Measurements from ENCODE around the gene CRYBG2.

The CRYBG2 gene

GRCh38 chr1:26368006-26368405 is 14.1 kb upstream of the CRYBG2 start:
- DNase-seq, result no peak

GRCh38 chr1:26367441-26367840 is 13.5 kb upstream of the CRYBG2 start:
- no peak for DNase-seq

- DNase-seq, result no peak
Observed at GRCh38 chr1:26364956-26365355, 11.0 kb upstream of the CRYBG2 start.

DNA sequence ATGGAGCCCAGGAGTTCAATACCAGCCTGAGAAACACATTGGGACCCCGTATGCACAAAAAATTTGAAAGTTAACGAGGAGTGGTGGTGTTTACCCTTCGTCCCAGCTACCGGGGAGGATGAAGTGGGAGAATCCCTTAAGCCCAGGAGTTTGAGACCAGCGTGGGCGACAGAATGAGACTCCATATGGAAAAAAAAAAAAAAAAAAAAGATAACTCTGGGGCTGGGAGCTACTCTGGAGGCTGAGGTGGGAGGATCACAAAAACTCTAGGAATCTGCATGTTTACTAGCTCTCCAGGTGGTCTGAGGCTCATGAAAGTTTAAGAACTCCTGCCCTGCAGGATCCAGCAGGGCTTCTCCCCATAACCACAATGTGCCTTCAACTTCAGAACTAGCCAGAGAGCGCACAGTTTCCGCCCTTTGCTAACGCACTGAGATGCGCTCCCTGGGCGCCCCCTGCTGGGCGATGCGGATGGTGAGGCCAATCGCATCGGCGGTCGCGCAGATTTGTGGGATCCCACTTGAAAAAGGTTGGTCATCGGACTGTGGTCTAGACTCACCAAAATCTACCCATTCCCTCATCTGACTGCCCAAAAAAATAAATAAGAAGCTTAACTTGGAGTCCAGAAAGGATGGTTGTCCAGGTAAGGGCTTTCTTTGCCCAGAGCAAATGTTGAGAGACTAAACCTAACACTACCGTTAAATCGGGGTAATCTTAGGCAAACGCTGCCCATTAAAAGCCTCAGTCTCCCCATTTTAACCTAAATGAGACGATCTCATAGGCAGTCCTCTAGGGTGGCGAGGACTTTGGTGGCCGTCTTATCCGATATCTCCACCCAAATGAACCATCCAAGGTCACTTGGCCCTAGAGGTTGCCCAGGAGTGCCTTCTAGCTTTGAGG is 9.9 kb upstream of the CRYBG2 start:
- DNase-seq, result peak; percentile 4

DNA sequence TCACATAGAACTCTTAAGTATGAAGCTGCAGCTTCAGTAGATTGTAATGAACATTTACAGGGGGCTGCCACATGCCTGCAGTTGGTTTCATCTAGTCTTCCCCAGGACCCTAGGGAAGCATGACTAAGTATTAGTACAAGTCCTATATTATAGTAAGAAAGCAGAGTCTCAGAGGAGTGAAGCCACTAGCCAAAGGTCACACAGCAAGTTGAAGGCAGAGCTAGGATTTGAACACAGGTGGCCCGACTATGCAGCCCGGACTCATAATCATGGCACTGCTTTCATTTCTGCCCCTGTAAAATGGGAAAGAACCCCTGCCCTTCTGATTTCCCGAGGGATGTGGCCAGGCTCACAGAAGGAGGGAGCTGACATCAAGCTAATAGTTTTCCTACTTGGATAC is 8.4 kb upstream of the CRYBG2 start:
- no peak for DNase-seq

- DNase-seq, result no peak
Observed at GRCh38 chr1:26361605-26362122, 7.7 kb upstream of the CRYBG2 start.

DNA sequence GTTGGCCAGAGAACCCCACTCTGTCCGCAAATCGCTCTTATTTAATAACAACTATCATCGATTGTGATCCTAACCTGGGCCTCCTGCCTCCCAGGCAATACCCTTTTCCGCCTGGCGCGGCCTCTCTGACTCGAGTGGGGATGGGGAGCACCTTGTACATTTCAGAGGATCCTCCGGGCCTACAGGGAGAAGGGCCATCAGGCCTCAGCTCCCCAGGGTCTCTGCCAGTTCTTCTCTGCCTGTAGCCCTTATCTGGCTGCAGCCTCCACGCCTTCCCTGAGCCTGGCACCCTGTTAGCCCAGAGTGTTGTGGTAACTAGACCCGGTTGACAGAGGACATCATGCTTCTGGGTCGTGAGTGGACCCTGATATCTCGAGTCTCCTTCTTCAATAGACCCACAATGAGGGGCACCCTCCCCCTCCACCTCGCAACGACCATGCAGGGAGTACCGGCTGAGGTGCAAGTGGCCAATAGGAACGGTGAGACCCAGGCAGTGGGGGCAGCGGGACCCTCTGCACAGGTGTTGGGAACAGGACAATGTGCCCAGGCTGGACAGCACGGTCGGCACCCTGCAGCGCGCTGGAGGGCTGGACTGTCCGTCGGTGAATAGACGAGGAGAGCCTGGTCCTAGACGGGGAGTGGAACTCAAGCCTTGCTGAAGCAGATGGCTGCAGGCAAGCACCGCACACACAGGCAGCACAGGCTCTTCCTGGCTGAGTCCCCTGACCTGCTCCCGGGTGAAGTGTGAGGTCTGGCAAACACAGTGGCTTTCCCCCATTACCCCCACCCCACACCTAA is 7.1 kb upstream of the CRYBG2 start:
- DNase-seq, result no peak

DNA sequence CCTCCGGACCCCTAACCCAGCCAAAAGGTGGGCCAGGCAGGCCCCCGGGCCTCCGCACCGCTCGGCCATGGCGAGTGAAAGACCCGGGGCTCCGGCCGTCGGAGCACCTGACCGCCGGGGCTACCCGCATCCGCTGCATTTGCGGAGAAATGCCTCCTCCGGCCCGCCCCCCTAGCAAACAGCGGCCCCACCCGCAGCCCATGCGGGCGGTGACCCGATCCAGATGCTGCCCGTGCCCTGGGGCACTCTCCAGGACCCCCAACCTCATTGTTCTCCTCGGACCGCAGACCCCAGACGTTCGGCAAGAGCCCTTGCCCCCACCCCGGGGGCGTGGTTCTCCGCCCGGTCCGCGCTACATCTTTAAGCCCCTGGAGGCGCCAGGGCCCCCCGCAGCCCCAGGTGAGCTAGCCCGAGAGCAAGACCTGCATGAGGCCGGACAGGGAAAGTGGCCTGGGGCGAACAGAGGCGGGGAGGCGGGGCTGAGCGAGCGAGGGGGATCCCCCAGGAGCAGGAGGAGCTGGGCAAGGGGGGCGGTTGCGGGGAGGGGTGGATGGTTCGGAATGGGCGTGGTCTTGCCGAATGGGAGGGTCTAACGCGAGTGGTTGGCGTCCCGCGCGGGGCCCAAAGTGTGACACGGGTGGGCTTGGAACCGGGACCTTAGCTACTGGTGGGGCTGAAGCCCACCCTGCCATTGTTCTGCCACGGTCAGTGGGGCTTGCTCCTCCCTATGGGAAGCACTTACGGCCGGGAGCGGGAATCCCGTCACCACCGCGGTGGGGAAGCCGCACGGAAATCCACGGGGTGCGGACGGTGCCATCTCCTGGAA is 6.3 kb upstream of the CRYBG2 start:
- DNase-seq, result no peak

GRCh38 chr1:26358411-26359384 is 4.8 kb upstream of the CRYBG2 start:
- no peak for DNase-seq

DNA sequence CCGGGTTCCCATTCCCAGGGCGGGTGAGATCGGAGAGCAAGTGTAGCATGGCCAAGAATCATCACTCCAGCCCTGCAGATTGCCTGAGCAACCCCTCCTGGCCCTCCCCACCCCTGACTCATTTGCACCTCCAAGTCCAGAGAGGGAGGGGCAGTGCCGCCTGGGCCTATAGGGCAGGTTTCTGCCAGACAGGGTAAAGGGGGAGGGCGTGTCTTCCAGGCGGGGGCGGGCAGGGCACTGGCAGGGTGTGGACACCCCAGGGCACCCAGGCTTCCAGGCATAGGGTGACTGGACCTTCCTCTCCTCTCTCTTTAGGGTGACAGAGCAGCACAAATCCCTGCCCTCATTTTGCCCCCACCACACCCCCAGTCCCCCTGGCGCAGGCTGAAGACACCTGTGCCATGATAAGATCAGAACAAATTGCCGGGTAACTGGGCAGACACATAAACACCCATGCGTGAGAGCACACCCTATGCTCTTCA is 3.2 kb upstream of the CRYBG2 start:
- no peak for DNase-seq

DNA sequence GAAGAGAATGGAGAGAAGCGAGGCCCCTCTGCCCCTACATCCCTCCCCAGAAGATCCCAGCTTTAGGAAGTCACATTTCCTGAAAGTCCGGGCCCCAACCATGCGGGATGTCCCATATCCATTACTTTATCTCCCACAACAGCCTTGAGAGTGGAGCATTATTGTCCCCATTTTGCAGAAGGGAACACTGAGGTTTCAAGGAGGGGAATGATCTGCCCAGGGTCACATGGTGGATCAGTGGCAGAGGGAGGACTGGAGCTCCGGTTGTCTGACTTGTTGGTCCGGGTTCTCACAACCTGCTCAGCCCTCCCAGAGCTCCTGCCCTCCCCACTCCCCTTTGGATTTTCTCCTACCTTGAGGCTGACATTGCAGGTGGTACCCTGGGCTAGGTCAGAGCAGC is 2.2 kb upstream of the CRYBG2 start:
- no peak for DNase-seq

DNA sequence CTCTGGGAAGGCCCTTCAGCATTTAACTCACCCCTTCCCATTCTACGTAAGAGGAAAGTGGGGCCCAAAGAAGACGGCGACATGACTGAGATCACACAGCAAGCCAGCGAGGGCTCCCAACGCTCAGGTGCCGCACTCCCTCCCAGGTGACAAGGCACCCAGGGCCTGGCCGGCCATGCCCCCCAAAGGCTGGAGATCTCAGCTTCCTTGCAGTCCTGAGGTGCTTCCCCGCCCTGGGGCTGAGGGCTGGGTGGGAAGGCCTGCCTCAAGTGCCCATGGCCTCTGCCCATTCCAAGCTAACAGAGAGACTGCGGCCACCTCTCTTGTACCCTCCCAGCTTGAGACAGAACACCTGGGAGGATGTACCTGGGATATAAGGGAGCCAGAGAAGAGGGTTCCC is 1.0 kb upstream of the CRYBG2 start:
- no peak for DNase-seq

- DNase-seq, result no peak
Observed at GRCh38 chr1:26353210-26353859, 595 bp downstream of the CRYBG2 start.

GRCh38 chr1:26352338-26352679 is 1.6 kb downstream of the CRYBG2 start:
- DNase-seq, result no peak

- no peak for DNase-seq
Observed at GRCh38 chr1:26351590-26352337, 2.2 kb downstream of the CRYBG2 start.

GRCh38 chr1:26350701-26351589 is 3.0 kb downstream of the CRYBG2 start:
- DNase-seq, result no peak

GRCh38 chr1:26350343-26350700 is 3.6 kb downstream of the CRYBG2 start:
- DNase-seq, result no peak

DNA sequence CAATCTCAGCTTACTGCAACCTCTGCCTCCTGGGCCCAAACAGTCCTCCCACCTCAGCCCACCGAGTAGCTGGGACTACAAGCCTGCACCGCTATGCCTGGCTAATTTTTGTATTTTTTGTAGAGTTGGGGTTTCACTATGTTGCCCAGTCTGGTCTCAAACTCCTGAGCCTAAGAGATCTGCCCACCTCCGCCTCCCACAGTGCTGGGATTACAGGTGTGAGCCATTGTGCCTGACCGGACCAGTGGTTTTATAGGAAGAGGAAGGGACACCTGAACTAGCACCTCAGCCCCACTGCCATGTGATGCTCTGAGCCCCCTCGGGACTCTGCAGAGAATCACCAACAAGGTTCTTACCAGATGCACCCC is 4.1 kb downstream of the CRYBG2 start:
- DNase-seq, result no peak

DNA sequence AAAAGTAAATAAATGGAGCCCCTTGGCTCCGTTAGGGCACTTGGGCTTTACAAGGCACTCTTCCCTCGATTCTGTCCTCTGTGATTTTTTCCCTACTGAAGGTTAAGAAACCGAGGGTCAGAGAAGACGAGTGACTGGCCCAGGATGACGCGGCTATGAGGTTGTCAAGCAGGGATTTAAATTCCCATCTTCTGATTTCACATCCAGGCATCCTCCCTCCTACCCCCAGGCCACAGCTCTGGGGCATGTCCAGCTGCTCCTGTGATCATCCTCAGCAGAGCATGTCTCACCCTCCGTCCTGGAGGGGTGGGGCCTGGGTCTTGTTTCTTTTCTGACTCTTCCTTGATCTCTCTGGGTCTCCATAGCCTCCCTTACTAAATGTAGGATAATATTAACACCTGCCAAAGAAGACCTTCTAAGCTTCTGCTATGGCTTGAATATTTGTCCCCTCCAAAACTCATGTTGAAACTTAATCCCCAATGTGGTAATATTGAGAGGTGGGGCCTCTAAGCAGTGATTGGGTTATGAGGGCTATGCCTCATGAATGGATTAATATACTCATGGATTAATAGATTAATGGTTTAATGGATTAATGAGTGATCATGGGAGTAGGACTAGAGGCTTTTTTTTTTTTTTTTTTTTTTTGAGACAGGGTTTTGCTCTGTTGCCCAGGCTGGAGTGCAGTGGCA is 4.6 kb downstream of the CRYBG2 start:
- DNase-seq, result no peak
